HEK293T (cell line): ENCODE measurements around the gene CYP19A1.

Experiments
- BHLHE40 ChIP-seq: fragments of 450-650 bp; IDR thresholded peaks from 2 replicates; pipeline ENCODE4 v1.6.1; 2016; ENCODE audit warnings: mild to moderate bottlenecking, moderate library complexity, borderline replicate concordance
- ELF4 ChIP-seq: fragments of 450-650 bp; IDR thresholded peaks from 2 replicates; pipeline ENCODE4 v1.6.1; 2017; ENCODE audit warnings: antibody characterized with exemption
- FOXA1 ChIP-seq: fragments of 450-650 bp; IDR thresholded peaks from 2 replicates; pipeline ENCODE4 v1.6.1; 2016; ENCODE audit warnings: mild to moderate bottlenecking
- FOXM1 ChIP-seq: fragments of 450-650 bp; IDR thresholded peaks from 2 replicates; pipeline ENCODE4 v1.6.1; 2017; ENCODE audit warnings: mild to moderate bottlenecking, borderline replicate concordance
- HDGF ChIP-seq: fragments of 450-650 bp; IDR thresholded peaks from 2 replicates; pipeline ENCODE4 v1.6.1; 2017; ENCODE audit warnings: antibody characterized with exemption, borderline replicate concordance
- NFRKB ChIP-seq: fragments of 450-650 bp; IDR thresholded peaks from 2 replicates; pipeline ENCODE4 v1.6.1; 2016; ENCODE audit warnings: mild to moderate bottlenecking, moderate library complexity
- SP1 ChIP-seq: fragments of 450-650 bp; IDR thresholded peaks from 2 replicates; pipeline ENCODE4 v1.6.1; 2017
- SUZ12 ChIP-seq: fragments of 450-650 bp; IDR thresholded peaks from 2 replicates; pipeline ENCODE4 v1.6.1; 2016; ENCODE audit warnings: mild to moderate bottlenecking
- TARDBP ChIP-seq: fragments of 450-650 bp; IDR thresholded peaks from 2 replicates; pipeline ENCODE4 v1.6.1; 2016
- ZNF384 ChIP-seq: fragments of 450-650 bp; IDR thresholded peaks from 2 replicates; pipeline ENCODE4 v1.6.1; 2016
- TF ChIP-seq, protein P1 (sequence below): fragments of 450-650 bp; IDR thresholded peaks from 2 replicates; pipeline ENCODE4 v1.6.1; 2016

GRCh38 chr15:51244423-51244869 lies 94.0 kb downstream of the CYP19A1 start:
- TF ChIP-seq, protein P1, sequence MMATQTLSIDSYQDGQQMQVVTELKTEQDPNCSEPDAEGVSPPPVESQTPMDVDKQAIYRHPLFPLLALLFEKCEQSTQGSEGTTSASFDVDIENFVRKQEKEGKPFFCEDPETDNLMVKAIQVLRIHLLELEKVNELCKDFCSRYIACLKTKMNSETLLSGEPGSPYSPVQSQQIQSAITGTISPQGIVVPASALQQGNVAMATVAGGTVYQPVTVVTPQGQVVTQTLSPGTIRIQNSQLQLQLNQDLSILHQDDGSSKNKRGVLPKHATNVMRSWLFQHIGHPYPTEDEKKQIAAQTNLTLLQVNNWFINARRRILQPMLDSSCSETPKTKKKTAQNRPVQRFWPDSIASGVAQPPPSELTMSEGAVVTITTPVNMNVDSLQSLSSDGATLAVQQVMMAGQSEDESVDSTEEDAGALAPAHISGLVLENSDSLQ: no peak
- TF ChIP-seq FOXM1: no peak
- no peak for TF ChIP-seq SUZ12
- TF ChIP-seq ELF4: no peak
- no peak for TF ChIP-seq BHLHE40
- no peak for TF ChIP-seq HDGF
- no peak for TF ChIP-seq NFRKB
- no peak for TF ChIP-seq ZNF384
- no peak for TF ChIP-seq SP1
- no peak for TF ChIP-seq FOXA1
- TF ChIP-seq TARDBP: no peak
